NCI-H146 (cell line): ENCODE measurements around the gene PTPN12.
A peak's percentile ranks its signal among the peaks of the same experiment; 100 is the strongest.
"Not testable (repeated sequence)": the region's sequence is repeated elsewhere in the genome, so short reads cannot be mapped to it uniquely, and the experiment has no call there.

Experiments used
- DNase-seq: peaks from one replicate; lab custom pipeline; 2025; lab: John Stamatoyannopoulos, UW

PTPN12 gene

GRCh38 chr7:77537136-77537777, at the start of gene PTPN12:
Gene PTPN12, plus strand, starts transcription at chr7:77537295. Its CDS starts 252 bp downstream, at chr7:77537547.
- peak; percentile 73 for DNase-seq

GRCh38 chr7:77488986-77489385, 48.1 kb upstream of the PTPN12 start:
- DNase-seq = no peak

GRCh38 chr7:77497079-77497478, 40.0 kb upstream of the PTPN12 start:
- no peak for DNase-seq

- peak; percentile 1 for DNase-seq
Measured at GRCh38 chr7:77498659-77499379, 38.3 kb upstream of the PTPN12 start.

- DNase-seq = no peak
Measured at GRCh38 chr7:77501192-77501515, 35.9 kb upstream of the PTPN12 start.

- DNase-seq = no peak
Measured at GRCh38 chr7:77504951-77505350, 32.1 kb upstream of the PTPN12 start.

- DNase-seq = no peak
Measured at GRCh38 chr7:77506899-77507298, 30.2 kb upstream of the PTPN12 start.

GRCh38 chr7:77513002-77513670, 24.0 kb upstream of the PTPN12 start:
- DNase-seq = not testable (repeated sequence)

GRCh38 chr7:77516085-77516484, 21.0 kb upstream of the PTPN12 start:
- no peak for DNase-seq

GRCh38 chr7:77520261-77520660, 16.8 kb upstream of the PTPN12 start:
- DNase-seq = no peak

- not testable (repeated sequence) for DNase-seq
Measured at GRCh38 chr7:77521537-77521936, 15.6 kb upstream of the PTPN12 start.

GRCh38 chr7:77524731-77525130, 12.4 kb upstream of the PTPN12 start:
- no peak for DNase-seq

- DNase-seq = no peak
Measured at GRCh38 chr7:77525231-77525630, 11.9 kb upstream of the PTPN12 start.

- DNase-seq = no peak
Measured at GRCh38 chr7:77528368-77528767, 8.7 kb upstream of the PTPN12 start.

GRCh38 chr7:77529279-77529678, 7.8 kb upstream of the PTPN12 start:
- peak; percentile 12 for DNase-seq

- no peak for DNase-seq
Measured at GRCh38 chr7:77531038-77531437, 6.1 kb upstream of the PTPN12 start.

- no peak for DNase-seq
Measured at GRCh38 chr7:77532247-77532646, 4.8 kb upstream of the PTPN12 start.

- not testable (repeated sequence) for DNase-seq
Measured at GRCh38 chr7:77532732-77533131, 4.4 kb upstream of the PTPN12 start.

GRCh38 chr7:77534046-77534445, 3.0 kb upstream of the PTPN12 start:
- DNase-seq = not testable (repeated sequence)

- DNase-seq = no peak
Measured at GRCh38 chr7:77536017-77536412, 1.1 kb upstream of the PTPN12 start.

GRCh38 chr7:77536413-77537135, 521 bp upstream of the PTPN12 start:
- DNase-seq = peak; percentile 97

GRCh38 chr7:77537778-77538280, 734 bp downstream of the PTPN12 start:
- peak; percentile 60 for DNase-seq
